C4-2B (cell line): ENCODE results near the gene WFIKKN2.
"Not testable (repeated sequence)": the region's sequence is repeated elsewhere in the genome, so short reads cannot be mapped to it uniquely, and the experiment has no call there.

Source experiments
- H3K27ac ChIP-seq: fragments of 450-650 bp; 2 replicates; pipeline ENCODE4 v1.5.1; 2017
- ZFX ChIP-seq: fragments of 450-650 bp; IDR thresholded peaks from 2 replicates; pipeline ENCODE4 v1.6.1; 2017
- TF ChIP-seq, protein P1 (sequence below): fragments of 450-650 bp; conservative IDR thresholded peaks from 2 replicates; pipeline ENCODE4 v1.5.1; 2017; ENCODE audit warnings: mild to moderate bottlenecking

The WFIKKN2 gene

GRCh38 chr17:50803676-50804075 is 31.7 kb upstream of the WFIKKN2 start:
- peak overlapping the region; percentile 38 for H3K27ac ChIP-seq

GRCh38 chr17:50804749-50805475 is 30.5 kb upstream of the WFIKKN2 start:
- H3K27ac ChIP-seq: not testable (repeated sequence)

More at GRCh38 chr17:50803676-50804075, 31.7 kb upstream of the WFIKKN2 start:
- TF ChIP-seq ZFX: no peak
- TF ChIP-seq, protein P1, sequence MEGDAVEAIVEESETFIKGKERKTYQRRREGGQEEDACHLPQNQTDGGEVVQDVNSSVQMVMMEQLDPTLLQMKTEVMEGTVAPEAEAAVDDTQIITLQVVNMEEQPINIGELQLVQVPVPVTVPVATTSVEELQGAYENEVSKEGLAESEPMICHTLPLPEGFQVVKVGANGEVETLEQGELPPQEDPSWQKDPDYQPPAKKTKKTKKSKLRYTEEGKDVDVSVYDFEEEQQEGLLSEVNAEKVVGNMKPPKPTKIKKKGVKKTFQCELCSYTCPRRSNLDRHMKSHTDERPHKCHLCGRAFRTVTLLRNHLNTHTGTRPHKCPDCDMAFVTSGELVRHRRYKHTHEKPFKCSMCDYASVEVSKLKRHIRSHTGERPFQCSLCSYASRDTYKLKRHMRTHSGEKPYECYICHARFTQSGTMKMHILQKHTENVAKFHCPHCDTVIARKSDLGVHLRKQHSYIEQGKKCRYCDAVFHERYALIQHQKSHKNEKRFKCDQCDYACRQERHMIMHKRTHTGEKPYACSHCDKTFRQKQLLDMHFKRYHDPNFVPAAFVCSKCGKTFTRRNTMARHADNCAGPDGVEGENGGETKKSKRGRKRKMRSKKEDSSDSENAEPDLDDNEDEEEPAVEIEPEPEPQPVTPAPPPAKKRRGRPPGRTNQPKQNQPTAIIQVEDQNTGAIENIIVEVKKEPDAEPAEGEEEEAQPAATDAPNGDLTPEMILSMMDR: no peak

GRCh38 chr17:50805486-50805885 is 29.9 kb upstream of the WFIKKN2 start:
- TF ChIP-seq ZFX: no peak
- TF ChIP-seq, protein P1: no peak
- H3K27ac ChIP-seq: no peak overlapping the region

- no peak overlapping the region for H3K27ac ChIP-seq
- TF ChIP-seq, protein P1: no peak
- no peak for TF ChIP-seq ZFX
Measured at GRCh38 chr17:50806141-50806643, 29.2 kb upstream of the WFIKKN2 start.

GRCh38 chr17:50807009-50807408 is 28.4 kb upstream of the WFIKKN2 start:
- TF ChIP-seq, protein P1: no peak
- TF ChIP-seq ZFX: no peak
- no peak overlapping the region for H3K27ac ChIP-seq

GRCh38 chr17:50807675-50808074 is 27.7 kb upstream of the WFIKKN2 start:
- no peak overlapping the region for H3K27ac ChIP-seq
- TF ChIP-seq, protein P1: no peak
- TF ChIP-seq ZFX: no peak

GRCh38 chr17:50808413-50808812 is 27.0 kb upstream of the WFIKKN2 start:
- no peak for TF ChIP-seq ZFX
- TF ChIP-seq, protein P1: no peak
- no peak overlapping the region for H3K27ac ChIP-seq

DNA sequence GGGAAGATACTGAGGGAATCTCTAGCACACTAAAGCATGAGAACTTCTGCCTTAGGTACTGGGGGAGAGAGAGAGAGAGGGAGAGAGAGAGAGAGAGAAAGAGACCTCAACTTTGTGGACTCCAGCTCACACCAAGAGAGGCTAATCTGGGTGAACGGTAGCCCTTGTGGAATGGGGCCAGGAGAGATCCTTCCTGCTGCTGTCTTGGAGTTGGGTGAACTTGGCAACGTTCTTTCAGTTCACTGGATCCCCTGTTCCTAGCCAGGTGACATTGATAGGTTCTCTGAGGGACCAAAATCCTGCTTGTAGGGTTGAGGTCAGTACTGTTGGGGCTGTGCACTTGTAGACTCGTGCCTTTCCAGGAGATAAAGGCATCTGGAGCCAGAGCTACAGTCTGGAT is 26.5 kb upstream of the WFIKKN2 start:
- TF ChIP-seq, protein P1: no peak
- TF ChIP-seq ZFX: no peak
- no peak overlapping the region for H3K27ac ChIP-seq
